ENCODE results near the gene FBRSL1.

DNA sequence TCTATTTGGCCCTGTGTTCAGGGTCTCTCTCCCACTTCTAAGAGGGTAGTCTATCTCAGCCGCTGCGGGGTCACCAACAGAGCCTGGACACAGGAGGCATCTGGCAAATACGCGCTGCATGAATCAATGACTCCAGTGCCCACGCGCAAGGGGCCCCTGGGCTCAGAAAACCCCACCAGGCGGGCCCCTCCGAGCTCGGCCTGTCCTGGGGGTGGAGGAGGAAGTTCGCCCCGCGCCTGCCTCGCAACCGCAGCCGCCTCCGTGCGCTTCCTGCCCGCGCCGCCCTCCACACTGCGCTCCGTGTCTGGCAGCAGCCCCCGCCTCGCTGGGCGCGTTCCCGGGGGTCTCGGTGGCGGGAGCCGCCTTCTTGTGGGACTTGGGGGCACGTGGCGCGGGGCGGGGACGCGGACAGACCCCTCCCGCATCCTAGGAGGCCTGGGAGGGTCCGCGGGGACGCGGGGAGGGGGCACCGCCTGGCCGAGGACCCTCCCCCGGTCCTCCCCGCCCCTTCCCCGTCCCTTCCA is 811 bp upstream of the FBRSL1 start:
- TF ChIP-seq EZH2 (IDR thresholded peaks at IDR 0.05; ENCODE audit: borderline replicate concordance, insufficient read depth, low read depth, low read length, poor library complexity, severe bottlenecking) (no peak), CTCF (IDR thresholded peaks at IDR 0.05) (no peak)
